ENCODE results near the gene OSTN.

GRCh38 chr3:191198480-191198879, 561 bp upstream of the OSTN start:
- TF ChIP-seq CTCF (conservative IDR thresholded peaks at IDR 0.05; ENCODE audit: low read length) (no peak), EZH2phosphoT487 (IDR thresholded peaks at IDR 0.05; ENCODE audit: borderline replicate concordance) (no peak)

Measured in Loucy (cell line).